AG10803 (cell line): Measurements from ENCODE around the gene CELF2.

Experiments used
- DNase-seq: peaks from one replicate; pipeline ENCODE4 v3.0.0; 2010; ENCODE audit warnings: low read depth
- H3K4me3 ChIP-seq: 2 replicates; pipeline ENCODE4 v1.5.1; 2011; ENCODE audit warnings: mild to moderate bottlenecking, low read length, control low read depth
- CTCF ChIP-seq: conservative IDR thresholded peaks from 2 replicates; pipeline ENCODE4 v1.5.1; 2011; ENCODE audit warnings: mild to moderate bottlenecking, low read length, control low read depth, inconsistent platforms

The CELF2 gene

GRCh38 chr10:11324761-11325321, 307.2 kb downstream of the CELF2 start:
- no peak for TF ChIP-seq CTCF
- H3K4me3 ChIP-seq, result no peak overlapping the region
- no peak for DNase-seq

GRCh38 chr10:11325817-11326216, 308.1 kb downstream of the CELF2 start:
- DNase-seq, result peak; percentile 55
- no peak for TF ChIP-seq CTCF
- H3K4me3 ChIP-seq, result no peak overlapping the region

- no peak for TF ChIP-seq CTCF
- H3K4me3 ChIP-seq, result no peak overlapping the region
Measured at GRCh38 chr10:11326241-11326640, 308.6 kb downstream of the CELF2 start.

GRCh38 chr10:11326913-11327616, 309.4 kb downstream of the CELF2 start:
- no peak for DNase-seq
- H3K4me3 ChIP-seq, result no peak overlapping the region
- no peak for TF ChIP-seq CTCF

More at GRCh38 chr10:11326241-11326640, 308.6 kb downstream of the CELF2 start:
- no peak for DNase-seq

GRCh38 chr10:11328264-11329061, 310.8 kb downstream of the CELF2 start:
- peak; percentile 36 for DNase-seq
- peak overlapping the region; percentile 2 for H3K4me3 ChIP-seq
- TF ChIP-seq CTCF, result no peak

- TF ChIP-seq CTCF, result no peak
- H3K4me3 ChIP-seq, result peak overlapping the region; percentile 2
- DNase-seq, result no peak
Measured at GRCh38 chr10:11329062-11329673, 311.5 kb downstream of the CELF2 start.
